GM23338 (cell line): Measurements from ENCODE around the gene HK2. TPM values are rescaled to one million over a fixed set of nuclear protein-coding genes. Genes with fewer than 3 reads are reported as not detected.

Experiments used
- ATAC-seq: fragments of 200-7000 bp; cut with Tn5 transposase; 3 replicates; pipeline ENCODE4 v1.9.1; 2020
- DNase-seq: peaks from one replicate; pipeline ENCODE4 v3.0.0-alpha.2; 2015; ENCODE audit warnings: low spot score
- H2AFZ ChIP-seq: fragments of 200-600 bp; sonication (generic); 2 replicates; pipeline ENCODE4 v1.8.0; 2016; ENCODE audit warnings: antibody characterized with exemption, mild to moderate bottlenecking, moderate library complexity
- H3F3A ChIP-seq: fragments of 200-600 bp; sonication (generic); replicated peaks from 2 replicates; pipeline ENCODE4 v1.8.0; 2017; ENCODE audit warnings: antibody characterized with exemption, mixed run types, low read depth
- H3K27ac ChIP-seq: fragments of 200-600 bp; sonication (generic); 2 replicates; pipeline ENCODE4 v1.6.1; 2016; ENCODE audit warnings: low read depth
- H3K27me3 ChIP-seq: fragments of 200-600 bp; sonication (generic); 2 replicates; pipeline ENCODE4 v1.8.0; 2016; ENCODE audit warnings: mild to moderate bottlenecking, mixed run types, moderate library complexity; ENCODE audit not compliant: insufficient read depth
- H3K36me3 ChIP-seq: fragments of 200-600 bp; sonication (generic); 2 replicates; pipeline ENCODE4 v1.8.0; 2016; ENCODE audit warnings: mild to moderate bottlenecking; ENCODE audit not compliant: insufficient read depth
- H3K4me1 ChIP-seq: fragments of 200-600 bp; sonication (generic); 2 replicates; pipeline ENCODE4 v1.8.0; 2016; ENCODE audit warnings: mild to moderate bottlenecking, moderate library complexity; ENCODE audit not compliant: insufficient read depth
- H3K4me2 ChIP-seq: fragments of 200-600 bp; sonication (generic); 2 replicates; pipeline ENCODE4 v1.7.1; 2017; ENCODE audit warnings: mixed run types
- H3K4me3 ChIP-seq: fragments of 200-600 bp; sonication (generic); 2 replicates; pipeline ENCODE4 v1.6.1; 2016; ENCODE audit warnings: mixed run types
- H3K79me2 ChIP-seq: fragments of 200-600 bp; sonication (generic); replicated peaks from 2 replicates; pipeline ENCODE4 v1.8.0; 2017; ENCODE audit warnings: mild to moderate bottlenecking; ENCODE audit not compliant: insufficient read depth
- H3K9me2 ChIP-seq: fragments of 200-600 bp; sonication (generic); 2 replicates; pipeline ENCODE4 v1.8.0; 2017; ENCODE audit not compliant: insufficient read depth
- H4K20me1 ChIP-seq: fragments of 200-600 bp; sonication (generic); replicated peaks from 2 replicates; pipeline ENCODE4 v1.8.0; 2017; ENCODE audit warnings: mild to moderate bottlenecking; ENCODE audit not compliant: insufficient read depth
- H3K27ac Mint-ChIP-seq: 2 replicates; pipeline ENCODE4 v1.8.0; 2020; ENCODE audit warnings: inconsistent platforms, mild to moderate bottlenecking, moderate library complexity, mixed read lengths
- H3K27me3 Mint-ChIP-seq: 3 replicates; pipeline ENCODE4 v1.8.0; 2022; ENCODE audit warnings: low read depth, mild to moderate bottlenecking, moderate library complexity, mixed read lengths, inconsistent platforms; ENCODE audit not compliant: insufficient read depth, poor library complexity
- H3K36me3 Mint-ChIP-seq: 3 replicates; pipeline ENCODE4 v1.8.0; 2021; ENCODE audit warnings: low read depth, mild to moderate bottlenecking, inconsistent platforms, moderate library complexity, mixed read lengths
- H3K4me1 Mint-ChIP-seq: 3 replicates; pipeline ENCODE4 v1.8.0; 2020; ENCODE audit warnings: mild to moderate bottlenecking, inconsistent platforms, mixed read lengths
- H3K4me3 Mint-ChIP-seq: 3 replicates; pipeline ENCODE4 v1.8.0; 2021; ENCODE audit warnings: moderate library complexity, mild to moderate bottlenecking, inconsistent platforms, mixed read lengths
- H3K9me3 Mint-ChIP-seq: 3 replicates; pipeline ENCODE4 v1.8.0; 2020; ENCODE audit warnings: moderate library complexity, mild to moderate bottlenecking, inconsistent platforms, mixed read lengths
- CREB1 ChIP-seq: fragments of 250-450 bp; sonication (Bioruptor Pico); IDR thresholded peaks from 2 replicates; pipeline ENCODE4 v1.5.0; 2020; ENCODE audit warnings: low read depth, mild to moderate bottlenecking, moderate library complexity
- JUNB ChIP-seq: IDR thresholded peaks from one replicate; pipeline ENCODE4 v1.6.1; 2016; ENCODE audit warnings: antibody characterized with exemption; ENCODE audit not compliant: unreplicated experiment
- NANOG ChIP-seq: IDR thresholded peaks from 2 replicates; pipeline ENCODE4 v1.6.1; 2016; ENCODE audit warnings: antibody characterized with exemption, borderline replicate concordance
- POLR2AphosphoS5 ChIP-seq: IDR thresholded peaks from 2 replicates; pipeline ENCODE4 v1.6.1; 2016; ENCODE audit warnings: antibody characterized with exemption, low read depth
- STAT1 ChIP-seq: IDR thresholded peaks from one replicate; pipeline ENCODE4 v1.6.1; 2016; ENCODE audit warnings: antibody characterized with exemption; ENCODE audit not compliant: unreplicated experiment
- ZNF114 ChIP-seq: fragments of 250-450 bp; sonication (Bioruptor Pico); IDR thresholded peaks from 2 replicates; pipeline ENCODE4 v1.5.0; 2020; ENCODE audit warnings: mild to moderate bottlenecking, moderate library complexity
- ZNF331 ChIP-seq: fragments of 250-450 bp; sonication (Bioruptor Pico); IDR thresholded peaks from 2 replicates; pipeline ENCODE4 v1.5.0; 2020; ENCODE audit warnings: low read depth, mild to moderate bottlenecking, moderate library complexity
- polyA plus RNA-seq: library from polyadenylated mRNA; unstranded; fragments of >200 nt; fragmentation: Nextera tagmentation; extraction: Ambion mirVana; gene quantifications from 2 replicates; pipeline ENCODE4 v1.2.1, GENCODE V29; 2016
- total RNA-seq: library from RNA; depleted of rRNA; stranded (reverse); fragments of >200 nt; shearing (Covaris generic); gene quantifications from 2 replicates; pipeline ENCODE4 v1.2.3, GENCODE V29; 2014
- TF ChIP-seq, protein P1 (sequence below), 2 experiments: fragments of 200-600 bp in 1 of 2; sonication (generic) in 1 of 2; conservative IDR thresholded peaks; 2 replicates each; pipeline versions ENCODE4 v1.5.1 to v1.6.1; 2016 to 2017; ENCODE audit warnings: antibody characterized with exemption in 2 of 2, low read depth in 2 of 2, mild to moderate bottlenecking in 2 of 2, moderate library complexity in 1 of 2
- TF ChIP-seq, protein P2 (sequence below): IDR thresholded peaks from 2 replicates; pipeline ENCODE4 v1.6.1; 2016; ENCODE audit warnings: antibody characterized with exemption

The HK2 gene
- total and polyA plus RNA-seq, 2 experiments from 2014 or later = 23.2 to 54.7 TPM

DNA sequence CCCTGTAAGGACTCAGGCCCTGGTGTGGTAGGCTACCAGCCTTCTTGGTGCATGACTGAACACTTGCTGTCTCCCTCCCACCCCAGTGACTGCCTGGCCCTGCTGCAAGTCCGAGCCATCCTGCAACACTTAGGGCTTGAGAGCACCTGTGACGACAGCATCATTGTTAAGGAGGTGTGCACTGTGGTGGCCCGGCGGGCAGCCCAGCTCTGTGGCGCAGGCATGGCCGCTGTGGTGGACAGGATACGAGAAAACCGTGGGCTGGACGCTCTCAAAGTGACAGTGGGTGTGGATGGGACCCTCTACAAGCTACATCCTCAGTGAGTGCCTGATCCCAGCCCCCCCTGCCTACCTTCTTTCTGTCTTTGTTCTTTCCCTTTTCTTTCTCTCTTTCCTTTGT lies 55.2 kb downstream of the HK2 start:
- peaks cover 3% of the 10 kb centered on the region for H3K27me3 Mint-ChIP-seq
- H3K4me1 Mint-ChIP-seq = no peaks in the 10 kb centered on the region
- Histone ChIP-seq H3F3A (no peaks in the 10 kb centered on the region), H3K36me3 (peaks cover 55% of the 10 kb centered on the region), H3K27me3 (no peaks in the 10 kb centered on the region), H3K27ac (no peak overlapping the region), H3K9me2 (no peaks in the 10 kb centered on the region), H4K20me1 (no peaks in the 10 kb centered on the region; the same call in 1 of the 2 replicates), H3K4me2 (no peak overlapping the region), H3K79me2 (no peaks in the 10 kb centered on the region), H2AFZ (no peak overlapping the region), H3K4me1 (no peaks in the 10 kb centered on the region), H3K4me3 (no peak overlapping the region)
- TF ChIP-seq ZNF331 (CRISPR knock-in tag) = no peak
- TF ChIP-seq, protein P1, sequence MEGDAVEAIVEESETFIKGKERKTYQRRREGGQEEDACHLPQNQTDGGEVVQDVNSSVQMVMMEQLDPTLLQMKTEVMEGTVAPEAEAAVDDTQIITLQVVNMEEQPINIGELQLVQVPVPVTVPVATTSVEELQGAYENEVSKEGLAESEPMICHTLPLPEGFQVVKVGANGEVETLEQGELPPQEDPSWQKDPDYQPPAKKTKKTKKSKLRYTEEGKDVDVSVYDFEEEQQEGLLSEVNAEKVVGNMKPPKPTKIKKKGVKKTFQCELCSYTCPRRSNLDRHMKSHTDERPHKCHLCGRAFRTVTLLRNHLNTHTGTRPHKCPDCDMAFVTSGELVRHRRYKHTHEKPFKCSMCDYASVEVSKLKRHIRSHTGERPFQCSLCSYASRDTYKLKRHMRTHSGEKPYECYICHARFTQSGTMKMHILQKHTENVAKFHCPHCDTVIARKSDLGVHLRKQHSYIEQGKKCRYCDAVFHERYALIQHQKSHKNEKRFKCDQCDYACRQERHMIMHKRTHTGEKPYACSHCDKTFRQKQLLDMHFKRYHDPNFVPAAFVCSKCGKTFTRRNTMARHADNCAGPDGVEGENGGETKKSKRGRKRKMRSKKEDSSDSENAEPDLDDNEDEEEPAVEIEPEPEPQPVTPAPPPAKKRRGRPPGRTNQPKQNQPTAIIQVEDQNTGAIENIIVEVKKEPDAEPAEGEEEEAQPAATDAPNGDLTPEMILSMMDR (conservative IDR thresholded peaks at IDR 0.05; ENCODE audit: low read depth in 2 of 2) = no peak
- TF ChIP-seq ZNF114 (CRISPR knock-in tag) = no peak
- TF ChIP-seq STAT1 = no peak
- TF ChIP-seq POLR2AphosphoS5 = no peak
- ATAC-seq (no peak), DNase-seq (no peak)
- H3K36me3 Mint-ChIP-seq = peaks cover 96% of the 10 kb centered on the region
- H3K4me3 Mint-ChIP-seq = no peak overlapping the region
- no peak overlapping the region for H3K27ac Mint-ChIP-seq
- no peaks in the 10 kb centered on the region; the same call in 2 of the 3 replicates for H3K9me3 Mint-ChIP-seq

DNA sequence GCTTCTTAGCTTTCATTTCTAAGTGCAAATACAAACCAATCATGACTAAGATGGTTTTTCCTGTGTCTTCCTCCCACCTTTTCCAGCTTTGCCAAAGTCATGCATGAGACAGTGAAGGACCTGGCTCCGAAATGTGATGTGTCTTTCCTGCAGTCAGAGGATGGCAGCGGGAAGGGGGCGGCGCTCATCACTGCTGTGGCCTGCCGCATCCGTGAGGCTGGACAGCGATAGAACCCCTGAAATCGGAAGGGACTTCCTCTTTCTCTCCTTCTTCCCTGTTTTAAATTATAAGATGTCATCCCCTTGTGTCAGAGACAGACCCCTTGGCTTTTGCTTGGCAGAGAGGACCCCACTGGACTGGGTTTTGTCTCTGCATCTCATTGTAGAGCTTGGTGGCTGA lies 56.8 kb downstream of the HK2 start:
- Histone ChIP-seq H3K4me2 (no peak overlapping the region), H3K4me1 (peaks cover 7% of the 10 kb centered on the region; the same call in 1 of the 2 replicates), H3K27ac (no peak overlapping the region), H3K4me3 (no peak overlapping the region), H4K20me1 (no peaks in the 10 kb centered on the region; the same call in 1 of the 2 replicates), H3K9me2 (no peaks in the 10 kb centered on the region), H3K36me3 (peaks cover 40% of the 10 kb centered on the region), H3F3A (no peaks in the 10 kb centered on the region), H2AFZ (no peak overlapping the region), H3K27me3 (no peaks in the 10 kb centered on the region), H3K79me2 (no peaks in the 10 kb centered on the region)
- ATAC-seq (no peak), DNase-seq (no peak)
- H3K27ac Mint-ChIP-seq = no peak overlapping the region
- TF ChIP-seq STAT1 (no peak), POLR2AphosphoS5 (no peak), ZNF114 (CRISPR knock-in tag) (no peak), JUNB (no peak), NANOG (no peak), CREB1 (CRISPR knock-in tag) (no peak)
- TF ChIP-seq, protein P2, sequence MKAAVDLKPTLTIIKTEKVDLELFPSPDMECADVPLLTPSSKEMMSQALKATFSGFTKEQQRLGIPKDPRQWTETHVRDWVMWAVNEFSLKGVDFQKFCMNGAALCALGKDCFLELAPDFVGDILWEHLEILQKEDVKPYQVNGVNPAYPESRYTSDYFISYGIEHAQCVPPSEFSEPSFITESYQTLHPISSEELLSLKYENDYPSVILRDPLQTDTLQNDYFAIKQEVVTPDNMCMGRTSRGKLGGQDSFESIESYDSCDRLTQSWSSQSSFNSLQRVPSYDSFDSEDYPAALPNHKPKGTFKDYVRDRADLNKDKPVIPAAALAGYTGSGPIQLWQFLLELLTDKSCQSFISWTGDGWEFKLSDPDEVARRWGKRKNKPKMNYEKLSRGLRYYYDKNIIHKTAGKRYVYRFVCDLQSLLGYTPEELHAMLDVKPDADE = no peak
- H3K4me1 Mint-ChIP-seq = peaks cover 11% of the 10 kb centered on the region
- H3K27me3 Mint-ChIP-seq = peaks cover 3% of the 10 kb centered on the region
- no peaks in the 10 kb centered on the region; the same call in 1 of the 3 replicates for H3K9me3 Mint-ChIP-seq
- H3K36me3 Mint-ChIP-seq = peaks cover 93% of the 10 kb centered on the region
- H3K4me3 Mint-ChIP-seq = no peak overlapping the region
